HG02571 (cell line): ENCODE measurements around the gene RAP2A.

Experiments used
- ATAC-seq: cut with Tn5 transposase; IDR thresholded peaks from one replicate; pipeline ENCODE4 v1.9.1; 2021; ENCODE audit warnings: mild to moderate bottlenecking, moderate library complexity; ENCODE audit not compliant: unreplicated experiment

RAP2A gene

DNA sequence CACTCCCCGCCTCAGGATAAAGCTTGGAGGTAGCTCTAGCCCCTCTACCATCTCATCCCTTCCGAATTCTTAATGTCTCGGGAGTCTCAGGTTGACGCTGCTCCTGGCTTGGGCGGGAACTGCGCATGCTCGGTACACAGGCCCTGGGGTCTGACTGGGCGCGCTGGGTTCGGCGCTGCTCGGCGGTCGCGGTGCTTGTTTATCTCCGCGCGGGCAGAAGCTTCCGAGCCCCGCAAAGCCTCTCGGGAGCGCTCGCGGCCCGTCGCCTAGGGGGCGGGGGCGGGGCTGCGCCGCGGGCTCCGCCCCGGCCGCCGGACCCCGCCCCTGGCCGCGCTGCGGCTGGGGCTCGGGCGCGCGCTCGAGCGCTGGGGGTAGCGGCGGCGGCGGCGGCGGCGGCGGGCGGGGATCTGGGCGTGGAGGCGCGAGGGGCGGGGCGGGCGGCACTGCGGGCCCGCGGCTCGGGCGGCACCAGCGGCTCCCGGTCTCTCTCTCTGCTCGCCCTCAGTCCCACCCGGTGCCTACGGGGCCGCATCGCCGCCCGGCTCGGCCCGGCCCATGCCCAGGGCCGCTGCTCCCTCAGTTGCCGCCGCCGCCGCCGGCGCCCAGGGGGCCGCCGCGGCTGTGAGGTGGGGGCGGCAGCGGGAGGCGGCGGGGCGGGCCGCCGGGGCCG is at the start of gene RAP2A:
Gene RAP2A, plus strand, starts transcription at position 443 of the 670 bp plus-strand sequence. CDS start 302 bp downstream, outside the sequence.
- ATAC-seq, result peak; percentile 41

GRCh38 chr13:97384371-97384770 is 49.6 kb upstream of the RAP2A start:
- ATAC-seq, result no peak

DNA sequence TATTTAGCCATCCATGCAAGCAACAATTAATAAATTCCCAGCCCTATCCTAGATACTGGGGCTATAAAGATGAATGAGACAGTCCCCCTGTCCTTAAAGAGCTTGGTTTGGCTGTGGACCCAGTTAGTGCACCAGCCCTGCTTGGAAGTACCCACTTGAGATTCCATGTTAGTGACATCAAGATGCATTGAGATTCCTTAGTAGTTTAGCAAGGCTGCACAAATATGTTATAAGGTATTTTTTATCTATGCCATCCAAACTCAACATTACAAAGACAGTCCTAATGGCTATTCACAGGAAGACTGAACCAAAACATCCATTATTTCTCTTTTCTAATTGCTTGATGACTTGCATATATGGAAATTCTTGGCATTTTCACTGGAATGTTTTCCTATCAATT is 48.8 kb upstream of the RAP2A start:
- ATAC-seq, result no peak

DNA sequence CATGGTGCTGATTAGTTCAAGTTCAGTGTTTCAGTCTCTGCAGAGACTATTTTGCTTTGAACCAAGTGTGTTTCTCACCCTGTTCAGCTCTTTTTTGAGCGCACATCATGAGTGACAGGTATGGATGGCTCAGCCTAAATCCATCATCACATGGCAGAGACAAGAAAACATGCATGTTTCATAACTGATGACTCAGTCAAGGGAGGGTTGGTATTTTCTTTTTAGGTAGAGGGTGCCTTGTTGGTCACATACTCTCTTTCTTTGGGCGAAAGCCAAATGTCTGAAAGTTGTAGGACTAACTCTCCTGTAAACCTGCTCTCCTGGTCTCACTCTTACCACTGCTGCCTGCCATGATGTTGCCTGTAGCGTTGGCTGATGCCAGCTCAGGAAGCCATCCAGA is 48.1 kb upstream of the RAP2A start:
- ATAC-seq, result no peak

DNA sequence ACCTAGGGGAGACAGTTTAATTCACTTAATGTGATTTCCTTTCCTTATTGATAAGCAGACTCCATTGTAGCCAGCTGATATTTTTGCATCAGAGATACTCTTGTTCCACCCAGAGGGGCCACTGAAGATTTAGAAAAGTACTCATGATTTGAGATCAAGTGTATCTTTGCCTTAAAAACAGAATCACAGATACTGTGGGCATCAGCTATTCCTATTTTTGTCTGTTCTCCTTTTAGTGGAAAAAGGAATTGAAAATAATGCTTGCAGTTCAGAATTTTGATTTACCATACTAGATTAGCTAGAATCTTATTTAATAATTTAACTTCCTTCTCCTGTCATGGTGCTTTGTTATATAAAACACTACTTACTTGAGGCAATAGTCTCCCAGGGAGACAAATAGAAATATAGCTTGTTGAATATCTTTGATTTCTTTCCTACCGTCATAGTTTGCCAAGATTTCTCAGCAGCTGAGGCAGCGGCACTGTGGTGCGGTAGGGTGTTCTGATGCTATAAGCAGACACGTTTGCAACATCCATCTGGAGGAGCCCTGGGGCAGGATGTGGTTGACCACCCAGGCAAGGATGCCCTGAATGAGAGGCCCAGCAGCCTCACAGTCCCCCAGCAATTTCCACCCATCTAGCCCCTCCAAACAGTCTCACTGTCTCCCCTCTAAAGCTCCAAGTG is 47.0 kb upstream of the RAP2A start:
- no peak for ATAC-seq

DNA sequence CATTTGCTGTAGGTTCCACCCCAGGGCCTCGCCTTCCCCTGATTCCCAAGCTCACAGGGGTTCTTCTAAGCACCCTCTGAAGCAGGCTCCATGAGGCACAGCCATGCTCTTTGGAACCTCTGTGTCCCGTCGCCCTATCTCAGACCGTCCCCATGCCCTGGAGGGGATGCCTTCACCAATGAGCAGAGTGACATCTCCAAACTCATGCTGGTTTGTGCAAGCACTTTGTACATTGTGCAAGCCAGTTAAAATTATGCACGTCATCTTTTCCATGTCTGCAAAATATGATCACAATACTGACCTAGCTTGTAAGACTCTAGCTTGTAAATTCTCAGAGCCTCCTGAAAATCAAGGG is 46.5 kb upstream of the RAP2A start:
- ATAC-seq, result no peak

DNA sequence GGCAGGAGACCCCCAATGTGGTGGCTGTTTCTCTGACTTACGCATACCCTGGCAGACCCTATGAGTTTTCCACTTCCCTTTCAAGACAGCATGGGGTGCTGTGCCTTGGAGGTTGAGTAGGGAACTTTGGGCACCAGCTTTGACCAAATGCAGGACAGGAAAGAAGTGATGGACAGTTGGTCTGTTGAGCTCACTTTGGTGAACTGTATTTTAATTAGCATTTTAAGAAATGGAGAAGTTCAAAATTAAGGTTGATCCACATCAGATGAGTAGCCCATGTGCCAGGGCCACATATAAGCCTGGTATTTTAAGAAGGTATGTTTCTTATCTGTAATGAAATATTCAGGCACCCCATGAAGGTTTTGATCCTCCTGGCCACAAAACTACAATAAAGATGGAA is 46.1 kb upstream of the RAP2A start:
- ATAC-seq, result no peak

DNA sequence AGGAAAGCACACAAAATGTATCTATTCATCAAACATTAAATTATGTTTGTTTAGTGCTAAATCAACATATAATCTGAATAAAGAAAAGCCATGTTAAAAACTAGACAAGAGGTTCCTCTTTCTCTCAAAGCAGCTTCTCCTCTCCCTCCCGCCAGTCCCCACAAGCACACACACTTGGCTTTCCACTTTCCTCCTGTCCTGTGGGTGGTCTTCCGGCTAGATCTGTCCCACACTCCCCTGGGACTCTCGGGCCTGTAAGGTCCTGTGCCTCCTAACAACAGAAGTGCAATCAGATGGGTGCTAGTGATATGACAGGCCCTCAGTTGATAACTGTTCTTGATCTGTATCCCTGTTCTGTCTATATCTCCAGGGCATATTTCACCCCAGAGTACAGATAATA is 45.6 kb upstream of the RAP2A start:
- ATAC-seq, result no peak

- no peak for ATAC-seq
These were observed 42.9 kb upstream of the RAP2A start for GRCh38 chr13:97390941-97391600.

DNA sequence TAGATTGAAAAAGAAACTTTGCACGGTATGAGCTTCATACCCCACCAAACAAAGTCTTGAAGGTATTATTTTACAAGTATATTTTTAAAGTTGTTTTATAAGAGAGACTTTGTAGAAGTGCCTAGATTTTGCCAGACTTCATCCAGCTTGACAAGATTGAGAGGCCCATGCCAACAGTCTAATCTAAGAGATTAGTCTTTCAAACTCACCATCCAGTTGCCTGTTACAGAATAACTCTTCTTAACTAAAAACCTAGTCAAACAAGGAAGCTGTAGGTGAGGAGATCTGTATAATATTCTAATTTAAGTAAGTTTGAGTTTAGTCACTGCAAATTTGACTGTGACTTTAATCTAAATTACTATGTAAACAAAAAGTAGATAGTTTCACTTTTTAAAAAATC is 41.9 kb upstream of the RAP2A start:
- ATAC-seq, result no peak

DNA sequence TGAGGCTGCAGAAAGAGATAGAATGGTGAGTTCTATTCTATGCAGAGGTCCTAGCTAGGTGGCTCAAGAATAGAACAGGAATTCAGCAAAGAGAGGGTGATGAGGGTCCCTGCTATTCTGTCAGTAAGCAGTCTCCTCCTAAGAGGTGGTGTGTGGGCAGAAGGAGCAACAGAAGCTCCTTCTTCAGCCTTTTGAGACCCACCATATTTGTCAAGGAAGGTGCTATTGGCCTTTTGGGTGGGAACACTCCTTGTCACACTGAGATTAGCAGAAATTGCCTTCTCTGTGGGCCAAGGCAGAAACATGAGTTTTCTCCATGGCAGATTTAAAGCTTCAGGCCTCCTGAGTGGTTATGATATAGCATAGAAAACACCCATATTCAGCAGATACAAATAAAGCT is 39.4 kb upstream of the RAP2A start:
- no peak for ATAC-seq

- no peak for ATAC-seq
These were observed 38.4 kb upstream of the RAP2A start for GRCh38 chr13:97395447-97396136.

DNA sequence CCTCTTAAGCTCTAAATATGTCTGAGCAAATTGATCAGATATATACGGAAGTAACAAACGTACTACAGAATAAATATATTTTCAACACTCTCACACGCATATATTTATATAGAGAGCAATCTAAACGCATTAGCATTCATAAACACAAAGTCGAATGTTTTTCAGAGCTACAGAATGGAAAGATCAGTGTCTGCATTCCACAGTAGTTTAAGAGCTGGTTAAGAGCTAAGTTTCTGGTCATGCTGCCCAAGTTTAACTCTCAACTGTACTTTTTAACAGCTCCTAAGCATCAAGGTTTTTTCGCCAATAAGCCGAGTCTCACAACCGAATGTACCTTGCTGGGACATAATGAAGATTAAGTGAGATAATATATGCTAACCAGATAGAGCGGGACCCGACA is 36.7 kb upstream of the RAP2A start:
- ATAC-seq, result no peak

GRCh38 chr13:97401421-97401820 is 32.5 kb upstream of the RAP2A start:
- ATAC-seq, result no peak

DNA sequence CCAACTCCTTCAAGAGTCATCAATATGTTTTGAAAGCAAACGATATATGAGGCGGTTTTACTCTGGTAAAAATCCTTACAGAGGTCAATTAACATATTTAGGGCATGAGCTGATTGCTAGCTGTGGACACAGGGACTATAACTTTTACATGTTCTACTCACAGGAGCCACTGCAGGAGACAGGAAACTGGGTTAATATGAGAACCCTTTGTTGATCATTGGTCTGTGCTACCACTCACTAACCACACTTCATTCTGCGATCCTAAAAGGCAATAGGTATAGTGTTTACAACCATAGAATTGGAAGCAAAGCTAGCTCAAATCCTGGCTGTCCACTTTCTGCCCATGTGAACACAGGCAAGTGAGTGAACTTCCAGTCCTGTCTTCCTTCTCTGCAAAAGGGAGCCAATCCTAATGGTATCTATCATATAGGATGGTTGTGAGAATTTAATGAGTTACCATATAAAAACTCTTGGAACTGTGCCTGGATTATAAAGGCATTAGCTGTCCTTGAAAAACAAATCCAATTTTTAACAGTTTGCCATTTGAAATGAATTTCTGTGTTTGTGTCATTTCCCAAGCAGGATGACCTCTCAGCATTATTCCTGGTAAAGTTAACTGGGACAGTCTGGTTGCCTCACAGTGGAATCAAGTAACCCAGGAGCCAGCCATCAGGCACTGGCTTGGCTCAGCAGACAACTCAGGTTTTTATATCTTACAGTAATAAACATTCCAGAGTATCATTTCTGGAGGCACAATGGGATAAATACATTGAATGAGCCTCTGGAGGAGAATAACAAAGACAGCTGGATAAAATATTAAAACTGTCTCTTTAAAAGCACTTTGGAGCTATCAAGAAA is 29.8 kb upstream of the RAP2A start:
- ATAC-seq, result no peak

DNA sequence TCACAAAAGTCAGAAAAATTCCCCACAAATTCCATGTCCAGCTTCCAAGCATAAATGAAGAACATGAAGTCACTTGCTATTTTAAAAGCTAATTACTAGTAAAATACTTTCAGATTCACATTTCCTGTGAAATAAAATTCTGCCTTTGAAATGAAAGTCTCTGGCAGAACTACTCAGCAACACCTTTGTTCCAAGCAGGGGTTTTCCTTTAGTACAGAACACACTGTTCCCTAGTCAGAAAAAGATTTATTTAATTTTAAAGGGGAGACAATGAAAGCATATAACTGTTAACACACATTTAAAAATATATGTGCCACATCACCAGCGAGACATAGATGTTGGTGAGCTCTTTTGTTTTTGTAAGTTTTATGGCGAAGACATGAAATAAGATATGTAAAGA is 26.4 kb upstream of the RAP2A start:
- ATAC-seq, result no peak

GRCh38 chr13:97408938-97409337 is 25.0 kb upstream of the RAP2A start:
- ATAC-seq, result no peak

DNA sequence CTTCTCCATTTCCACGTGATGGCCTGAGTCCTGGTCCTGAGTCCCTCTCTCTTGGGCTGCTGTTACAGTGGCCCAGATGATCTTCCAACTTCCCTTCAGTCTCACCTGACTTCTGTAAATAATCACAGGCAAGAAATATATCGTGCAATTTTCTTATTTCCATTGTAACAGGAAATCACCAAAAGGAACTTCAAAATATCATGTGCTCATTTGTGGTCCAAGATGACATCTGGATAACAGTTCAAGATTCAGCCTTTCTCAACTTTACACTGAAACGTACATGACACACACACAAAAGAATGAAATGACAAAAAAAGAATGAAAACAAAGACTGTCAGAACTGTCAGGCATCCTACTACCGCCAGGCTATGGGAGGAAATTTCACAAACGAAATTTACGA is 22.0 kb upstream of the RAP2A start:
- ATAC-seq, result no peak

GRCh38 chr13:97413694-97414093 is 20.3 kb upstream of the RAP2A start:
- ATAC-seq, result no peak

- no peak for ATAC-seq
These were observed 19.6 kb upstream of the RAP2A start for GRCh38 chr13:97414392-97414791.

- no peak for ATAC-seq
These were observed 16.3 kb upstream of the RAP2A start for GRCh38 chr13:97417698-97418097.
